Activated CD4-positive, alpha-beta T cell treated with anti-CD3 and anti-CD28 coated beads for 36 hours (primary cell): ENCODE results near the gene SMARCB1. TPM values are rescaled to one million over a fixed set of nuclear protein-coding genes. Genes with fewer than 3 reads are reported as not detected.
"Not testable (repeated sequence)": the region's sequence is repeated elsewhere in the genome, so short reads cannot be mapped to it uniquely, and the experiment has no call there.

Experiments
- ATAC-seq: fragments of 200-7000 bp; cut with Tn5 transposase; one replicate; pipeline ENCODE4 v1.10.0; 2021; ENCODE audit warnings: mild to moderate bottlenecking, moderate library complexity
- CTCF ChIA-PET: fragments of 350-600 bp; sonication (Branson Sonifier 250); formaldehyde crosslinking; loops from one replicate; lab custom pipeline; 2021; ENCODE audit warnings: antibody characterized with exemption; lab: Charles Lee
- POLR2A ChIA-PET: fragments of 350-600 bp; sonication (Branson Sonifier 250); formaldehyde crosslinking; loops from one replicate; lab custom pipeline; 2021; ENCODE audit warnings: antibody characterized with exemption, inconsistent platforms; lab: Charles Lee
- DNase-seq: peaks from one replicate; pipeline ENCODE4 v3.0.0-alpha.2; 2020
- H3K27ac Mint-ChIP-seq: one replicate; pipeline ENCODE4 v1.8.0; 2021; ENCODE audit warnings: mixed read lengths
- H3K27me3 Mint-ChIP-seq: one replicate; pipeline ENCODE4 v1.8.0; 2021; ENCODE audit warnings: mixed read lengths
- H3K36me3 Mint-ChIP-seq: one replicate; pipeline ENCODE4 v1.8.0; 2021; ENCODE audit warnings: low read depth, mixed read lengths
- H3K4me1 Mint-ChIP-seq: one replicate; pipeline ENCODE4 v1.8.0; 2021; ENCODE audit warnings: mixed read lengths
- H3K4me3 Mint-ChIP-seq: one replicate; pipeline ENCODE4 v1.8.0; 2021; ENCODE audit warnings: mild to moderate bottlenecking, moderate library complexity, mixed read lengths
- H3K9me3 Mint-ChIP-seq: one replicate; pipeline ENCODE4 v1.8.0; 2021; ENCODE audit warnings: low read depth, mixed read lengths
- intact Hi-C, 2 experiments: fragments of 100-400 bp; cut with DNase I in 1 of 2; cut with micrococcal nuclease in 1 of 2; formaldehyde crosslinking; loops; one replicate each; pipeline versions ENCODE4 v1.14.2 to v1.15.1; 2022 to 2024; cut with DNase I, micrococcal nuclease
- total RNA-seq, 2 experiments: library from RNA; stranded (reverse); gene quantifications; one replicate each; pipeline ENCODE4 v1.2.3, GENCODE V29; 2021

SMARCB1 gene
- total RNA-seq, 2 experiments from 2014 or later, result 78.2 to 95.2 TPM

GRCh38 chr22:23864499-23865154 is 77.9 kb downstream of the SMARCB1 start:
- H3K36me3 Mint-ChIP-seq, H3K4me3 Mint-ChIP-seq, DNase-seq, H3K4me1 Mint-ChIP-seq, ATAC-seq, POLR2A ChIA-PET, H3K27me3 Mint-ChIP-seq, H3K27ac Mint-ChIP-seq, H3K9me3 Mint-ChIP-seq: not testable (repeated sequence)
- CTCF ChIA-PET, result interaction anchor here (1.1 to 1.5 kb wide), 3 partner anchors 8 to 17 kb away, joined by 3 to 5 read pairs (median 4); no protein-coding TSS in a partner anchor
- intact Hi-C loops, result loop anchor here (5.0 kb wide), 1 partner anchor 93 kb away; no protein-coding TSS in a partner anchor

- H3K27me3 Mint-ChIP-seq, result no peaks in the 10 kb centered on the region
- H3K4me1 Mint-ChIP-seq, result no peaks in the 10 kb centered on the region
- H3K27ac Mint-ChIP-seq, result no peak overlapping the region
- DNase-seq (no peak), ATAC-seq (no peak)
- no peaks in the 10 kb centered on the region for H3K9me3 Mint-ChIP-seq
- H3K36me3 Mint-ChIP-seq, result peaks cover 12% of the 10 kb centered on the region
- ChIA-PET POLR2A (no interaction called here), CTCF (interaction anchor here (0.6 to 0.8 kb wide), 2 partner anchors 10 to 11 kb away, joined by 3 to 5 read pairs; partner anchors contain the start of gene SLC2A11)
- H3K4me3 Mint-ChIP-seq, result no peak overlapping the region
- intact Hi-C loops, result no loop called here
These were observed 81.8 kb downstream of the SMARCB1 start for GRCh38 chr22:23868580-23868979.

GRCh38 chr22:23874871-23875270 is 88.1 kb downstream of the SMARCB1 start:
- intact Hi-C loops, result no loop called here
- Mint-ChIP-seq H3K27ac (no peak overlapping the region), H3K4me3 (no peak overlapping the region), H3K36me3 (peaks cover 3% of the 10 kb centered on the region), H3K27me3 (no peaks in the 10 kb centered on the region), H3K9me3 (no peaks in the 10 kb centered on the region), H3K4me1 (no peaks in the 10 kb centered on the region)
- CTCF ChIA-PET, result no interaction called here
- POLR2A ChIA-PET, result no interaction called here
- no peak for ATAC-seq
- DNase-seq, result no peak

- Mint-ChIP-seq H3K4me1 (no peaks in the 10 kb centered on the region), H3K4me3 (no peak overlapping the region), H3K36me3 (no peaks in the 10 kb centered on the region), H3K9me3 (no peaks in the 10 kb centered on the region), H3K27me3 (no peaks in the 10 kb centered on the region), H3K27ac (no peak overlapping the region)
- POLR2A ChIA-PET, result no interaction called here
- intact Hi-C loops, result no loop called here
- CTCF ChIA-PET, result no interaction called here
- ATAC-seq (no peak), DNase-seq (no peak)
These were observed 89.0 kb downstream of the SMARCB1 start for GRCh38 chr22:23875801-23876200.

- H3K4me3 Mint-ChIP-seq, result no peak overlapping the region
- DNase-seq (no peak), ATAC-seq (no peak)
- H3K36me3 Mint-ChIP-seq, result no peaks in the 10 kb centered on the region
- no peaks in the 10 kb centered on the region for H3K4me1 Mint-ChIP-seq
- H3K27me3 Mint-ChIP-seq, result no peaks in the 10 kb centered on the region
- intact Hi-C loops, result no loop called here
- ChIA-PET CTCF (interaction anchor here (0.6 to 0.8 kb wide), 2 partner anchors 9 to 124 kb away, joined by 3 to 5 read pairs; no protein-coding TSS in a partner anchor), POLR2A (no interaction called here)
- H3K9me3 Mint-ChIP-seq, result no peaks in the 10 kb centered on the region
- no peak overlapping the region for H3K27ac Mint-ChIP-seq
These were observed 90.8 kb downstream of the SMARCB1 start for GRCh38 chr22:23877566-23877965.

GRCh38 chr22:23878219-23878618 is 91.5 kb downstream of the SMARCB1 start:
- ATAC-seq (no peak), DNase-seq (no peak)
- intact Hi-C loops, result no loop called here
- H3K27me3 Mint-ChIP-seq, result no peaks in the 10 kb centered on the region
- no peak overlapping the region for H3K27ac Mint-ChIP-seq
- no peaks in the 10 kb centered on the region for H3K9me3 Mint-ChIP-seq
- no peaks in the 10 kb centered on the region for H3K36me3 Mint-ChIP-seq
- CTCF ChIA-PET, result interaction anchor here (0.6 to 0.8 kb wide), 2 partner anchors 9 to 124 kb away, joined by 3 to 5 read pairs; no protein-coding TSS in a partner anchor
- H3K4me3 Mint-ChIP-seq, result no peak overlapping the region
- POLR2A ChIA-PET, result no interaction called here
- no peaks in the 10 kb centered on the region for H3K4me1 Mint-ChIP-seq

GRCh38 chr22:23882370-23882769 is 95.6 kb downstream of the SMARCB1 start:
- Mint-ChIP-seq H3K4me1 (no peaks in the 10 kb centered on the region), H3K4me3 (no peak overlapping the region), H3K36me3 (peaks cover 3% of the 10 kb centered on the region), H3K9me3 (no peaks in the 10 kb centered on the region), H3K27ac (no peak overlapping the region), H3K27me3 (no peaks in the 10 kb centered on the region)
- intact Hi-C loops, result no loop called here
- ChIA-PET POLR2A (no interaction called here), CTCF (no interaction called here)
- no peak for ATAC-seq
- DNase-seq, result no peak

GRCh38 chr22:23883658-23884057 is 96.9 kb downstream of the SMARCB1 start:
- ChIA-PET CTCF (no interaction called here), POLR2A (interaction anchor here (0.6 kb wide), 1 partner anchor 170 kb away, joined by 3 read pairs; no protein-coding TSS in a partner anchor)
- H3K4me3 Mint-ChIP-seq, result no peak overlapping the region
- H3K27me3 Mint-ChIP-seq, result no peaks in the 10 kb centered on the region
- H3K9me3 Mint-ChIP-seq, result no peaks in the 10 kb centered on the region
- no peak overlapping the region for H3K27ac Mint-ChIP-seq
- DNase-seq (no peak), ATAC-seq (no peak)
- H3K4me1 Mint-ChIP-seq, result no peaks in the 10 kb centered on the region
- intact Hi-C loops, result no loop called here
- H3K36me3 Mint-ChIP-seq, result peaks cover 3% of the 10 kb centered on the region

- no peaks in the 10 kb centered on the region for H3K9me3 Mint-ChIP-seq
- no peaks in the 10 kb centered on the region for H3K4me1 Mint-ChIP-seq
- H3K4me3 Mint-ChIP-seq, result no peak overlapping the region
- DNase-seq, result no peak
- ChIA-PET CTCF (no interaction called here), POLR2A (interaction anchor here (0.6 kb wide), 1 partner anchor 171 kb away, joined by 3 read pairs; no protein-coding TSS in a partner anchor)
- peaks cover 3% of the 10 kb centered on the region for H3K36me3 Mint-ChIP-seq
- no peak for ATAC-seq
- H3K27me3 Mint-ChIP-seq, result no peaks in the 10 kb centered on the region
- no peak overlapping the region for H3K27ac Mint-ChIP-seq
- intact Hi-C loops, result no loop called here
These were observed 97.4 kb downstream of the SMARCB1 start for GRCh38 chr22:23884140-23884539.

Other genes starting within 250 kb of the SMARCB1 start
- not detected for gene IGLL1, start 206.7 kb upstream of the SMARCB1 start, total RNA-seq
- gene DRICH1, start 154.6 kb upstream of the SMARCB1 start, total RNA-seq, result under 1 TPM; 0.41 to 0.65 TPM
- gene RGL4, start 96.0 kb upstream of the SMARCB1 start, total RNA-seq, result 10 to 100 TPM; 13.5 to 14.6 TPM
- 1 to 10 TPM; 1.6 to 1.7 TPM for gene ZNF70, start 35.9 kb upstream of the SMARCB1 start, total RNA-seq
- under 1 TPM in 1 of 2 experiments, not detected in 1; 0.80 TPM for gene VPREB3, start 32.5 kb upstream of the SMARCB1 start, total RNA-seq
- gene C22orf15, start 24.0 kb upstream of the SMARCB1 start, total RNA-seq, result 1 to 10 TPM in 1 of 2 experiments, under 1 TPM in 1; 0.30 to 1.3 TPM
- 100 to 1,000 TPM; 131 to 134 TPM for gene CHCHD10, start 19.0 kb upstream of the SMARCB1 start, total RNA-seq
- 1 to 10 TPM in 1 of 2 experiments, under 1 TPM in 1; 0.32 to 1.1 TPM for gene MMP11, start 14.1 kb upstream of the SMARCB1 start, total RNA-seq
- 1 to 10 TPM; 5.2 to 5.7 TPM for gene DERL3, start 52.0 kb downstream of the SMARCB1 start, total RNA-seq
- gene SLC2A11, start 70.9 kb downstream of the SMARCB1 start, total RNA-seq, result 1 to 10 TPM; 7.6 to 7.7 TPM
- 1,000 to 10,000 TPM; 1,478 to 1,739 TPM for gene MIF, start 107.4 kb downstream of the SMARCB1 start, total RNA-seq
- not detected for gene GSTT2B, start 174.2 kb downstream of the SMARCB1 start, total RNA-seq
- gene DDTL, start 179.9 kb downstream of the SMARCB1 start, total RNA-seq, result 1 to 10 TPM; 2.3 to 2.8 TPM
- gene DDT, start 187.5 kb downstream of the SMARCB1 start, total RNA-seq, result 100 to 1,000 TPM in 1 of 2 experiments, 10 to 100 TPM in 1; 91.3 to 118 TPM
- not detected for gene GSTT2, start 193.2 kb downstream of the SMARCB1 start, total RNA-seq
- gene GSTT4, start 218.5 kb downstream of the SMARCB1 start, total RNA-seq, result not detected
- 100 to 1,000 TPM in 1 of 2 experiments, 10 to 100 TPM in 1; 95.9 to 102 TPM for gene CABIN1, start 224.3 kb downstream of the SMARCB1 start, total RNA-seq